ENCODE data around the gene GRM4. TPM values are rescaled to one million over a fixed set of nuclear protein-coding genes. Genes with fewer than 3 reads are reported as not detected.

GRM4 gene
- total RNA-seq, 2 donors from 2014 or later = not detected

DNA sequence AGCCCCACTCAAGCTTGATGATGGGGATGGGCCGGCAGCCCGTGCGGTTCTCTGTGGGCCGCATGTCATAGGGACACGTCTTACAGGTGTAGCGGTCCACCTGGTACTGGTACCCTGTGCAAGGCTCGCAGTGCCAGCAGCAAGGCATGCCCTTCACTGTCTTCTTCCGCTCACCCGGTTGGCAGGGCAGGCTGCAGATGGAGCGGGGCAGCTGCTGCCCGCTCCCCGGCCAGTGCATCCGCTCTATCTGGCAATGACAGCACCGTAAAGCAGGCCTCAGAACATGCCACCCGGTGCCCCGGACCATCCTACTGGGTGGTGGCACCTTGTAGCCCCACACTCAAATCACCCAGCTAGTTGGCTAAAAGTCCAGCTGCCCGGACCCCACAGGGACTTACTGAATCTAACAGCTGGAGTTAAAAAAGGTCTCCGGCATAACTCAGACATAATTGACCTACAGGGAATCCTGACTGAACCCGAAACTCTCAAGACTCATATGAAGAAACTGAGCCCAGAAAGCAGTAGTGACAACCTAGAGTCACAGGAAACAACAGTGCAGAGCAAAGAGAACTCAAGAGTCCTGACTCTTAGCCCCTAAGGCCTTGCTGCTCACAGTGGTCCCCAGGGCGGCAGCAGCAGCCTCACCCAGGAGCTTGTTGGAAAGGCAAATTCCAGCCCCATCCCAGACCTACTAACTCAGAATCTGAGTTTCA is 109.4 kb downstream of the GRM4 start:
- Histone ChIP-seq H3K4me1 (ENCODE audit: control insufficient read depth in 1 of 2, low read depth in 2 of 2) (no peaks in the 10 kb centered on the region), H3K36me3 (no peaks in the 10 kb centered on the region), H3K9me3 (no peaks in the 10 kb centered on the region), H3K27me3 (replicated peaks; ENCODE audit: insufficient read depth) (no peaks in the 10 kb centered on the region), H3K27ac (no peak overlapping the region), H3K4me3 (no peak overlapping the region)
- no peak for DNase-seq (ENCODE audit: low spot score)
- TF ChIP-seq, protein P1, sequence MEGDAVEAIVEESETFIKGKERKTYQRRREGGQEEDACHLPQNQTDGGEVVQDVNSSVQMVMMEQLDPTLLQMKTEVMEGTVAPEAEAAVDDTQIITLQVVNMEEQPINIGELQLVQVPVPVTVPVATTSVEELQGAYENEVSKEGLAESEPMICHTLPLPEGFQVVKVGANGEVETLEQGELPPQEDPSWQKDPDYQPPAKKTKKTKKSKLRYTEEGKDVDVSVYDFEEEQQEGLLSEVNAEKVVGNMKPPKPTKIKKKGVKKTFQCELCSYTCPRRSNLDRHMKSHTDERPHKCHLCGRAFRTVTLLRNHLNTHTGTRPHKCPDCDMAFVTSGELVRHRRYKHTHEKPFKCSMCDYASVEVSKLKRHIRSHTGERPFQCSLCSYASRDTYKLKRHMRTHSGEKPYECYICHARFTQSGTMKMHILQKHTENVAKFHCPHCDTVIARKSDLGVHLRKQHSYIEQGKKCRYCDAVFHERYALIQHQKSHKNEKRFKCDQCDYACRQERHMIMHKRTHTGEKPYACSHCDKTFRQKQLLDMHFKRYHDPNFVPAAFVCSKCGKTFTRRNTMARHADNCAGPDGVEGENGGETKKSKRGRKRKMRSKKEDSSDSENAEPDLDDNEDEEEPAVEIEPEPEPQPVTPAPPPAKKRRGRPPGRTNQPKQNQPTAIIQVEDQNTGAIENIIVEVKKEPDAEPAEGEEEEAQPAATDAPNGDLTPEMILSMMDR (IDR thresholded peaks at IDR 0.05) = no peak
- ATAC-seq (ENCODE audit: insufficient number of reproducible peaks, low FRiP score, low read depth) = no peak

DNA sequence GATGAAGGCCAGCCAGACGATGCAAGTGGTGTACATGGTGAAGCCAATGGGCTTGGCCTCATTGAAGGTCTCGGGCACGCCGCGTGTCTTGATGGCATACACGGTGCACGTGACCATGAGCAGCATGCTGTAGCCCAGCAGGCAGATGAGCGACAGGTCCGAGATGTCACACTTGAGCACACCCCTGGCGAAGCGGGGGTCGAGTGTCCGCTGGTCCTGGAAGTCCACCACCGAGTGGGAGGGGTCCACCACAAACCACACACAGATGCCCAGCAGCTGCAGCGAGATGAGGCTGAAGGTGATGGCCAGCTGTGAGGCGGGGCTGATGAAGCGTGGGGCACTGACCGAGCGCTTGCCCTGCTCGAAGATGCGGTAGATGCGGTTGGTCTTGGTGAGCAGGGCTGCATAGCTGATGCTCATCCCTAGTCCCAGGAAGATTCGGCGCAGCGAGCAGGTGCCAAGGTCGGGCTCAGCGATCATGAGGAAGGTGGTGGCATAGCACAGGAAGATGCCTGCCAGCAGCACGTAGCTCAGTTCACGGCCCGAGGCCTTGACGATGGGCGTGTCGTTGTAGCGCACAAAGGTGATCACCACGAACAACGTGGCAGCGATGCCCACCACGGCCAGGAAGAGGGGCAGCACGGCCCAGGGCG is 110.1 kb downstream of the GRM4 start:
- ATAC-seq (ENCODE audit: insufficient number of reproducible peaks, low FRiP score, low read depth) = no peak
- DNase-seq (ENCODE audit: low spot score) = no peak
- TF ChIP-seq, protein P1 (IDR thresholded peaks at IDR 0.05) = no peak

DNA sequence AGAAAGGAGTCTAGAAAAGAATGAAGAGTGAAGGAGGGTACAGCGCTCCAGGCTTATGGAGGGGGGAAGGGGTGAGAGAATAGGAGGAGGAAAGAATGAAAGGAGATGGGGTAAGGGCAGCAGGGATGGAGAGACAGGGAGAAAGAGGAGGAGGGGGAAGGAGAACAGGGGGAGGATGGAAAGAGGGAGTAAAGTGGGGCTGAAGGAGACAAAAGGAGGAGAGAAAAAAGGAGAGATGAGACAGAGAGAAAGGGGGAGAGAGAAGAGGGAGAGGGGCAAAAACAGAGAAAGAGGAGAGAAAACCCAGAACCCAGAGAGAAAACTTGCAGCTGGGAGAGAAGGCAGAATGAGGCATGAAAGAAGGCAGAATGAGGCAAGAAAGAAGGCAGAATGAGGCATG is 110.7 kb downstream of the GRM4 start:
- Histone ChIP-seq H3K4me3 (no peak overlapping the region), H3K27me3 (replicated peaks; ENCODE audit: insufficient read depth) (no peaks in the 10 kb centered on the region), H3K9me3 (no peaks in the 10 kb centered on the region), H3K4me1 (ENCODE audit: control insufficient read depth in 1 of 2, low read depth in 2 of 2) (no peaks in the 10 kb centered on the region), H3K27ac (no peak overlapping the region), H3K36me3 (no peaks in the 10 kb centered on the region)
- DNase-seq (ENCODE audit: low spot score) = no peak
- ATAC-seq (ENCODE audit: insufficient number of reproducible peaks, low FRiP score, low read depth) = no peak
- TF ChIP-seq, protein P1 (IDR thresholded peaks at IDR 0.05) = no peak

More for the DNA sequence above, 110.1 kb downstream of the GRM4 start:
- Histone ChIP-seq H3K4me1 (ENCODE audit: control insufficient read depth in 1 of 2, low read depth in 2 of 2) (no peaks in the 10 kb centered on the region), H3K27me3 (replicated peaks; ENCODE audit: insufficient read depth) (no peaks in the 10 kb centered on the region), H3K36me3 (no peaks in the 10 kb centered on the region), H3K9me3 (no peaks in the 10 kb centered on the region), H3K4me3 (no peak overlapping the region), H3K27ac (no peak overlapping the region)

DNA sequence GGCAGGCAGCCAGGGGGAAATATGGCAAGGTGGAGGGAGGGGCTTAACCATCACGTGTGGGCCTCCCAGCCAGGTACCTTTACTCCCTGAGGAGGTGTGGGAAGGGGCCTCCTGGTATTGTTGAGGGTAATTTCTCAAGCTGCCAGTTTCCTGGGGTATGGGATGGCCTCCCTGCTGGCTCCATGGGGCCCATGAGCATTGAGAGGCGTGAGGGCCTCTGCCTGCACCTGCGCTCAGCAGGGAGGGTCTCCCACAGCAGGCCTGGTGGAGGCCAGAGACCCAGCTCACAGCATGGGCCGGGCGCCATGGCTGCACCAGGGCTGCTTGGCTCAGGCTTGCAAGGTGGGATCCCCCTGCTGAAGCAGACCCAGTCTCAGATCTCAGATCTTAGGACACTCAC is 113.0 kb downstream of the GRM4 start:
- Histone ChIP-seq H3K36me3 (no peaks in the 10 kb centered on the region), H3K27me3 (replicated peaks; ENCODE audit: insufficient read depth) (no peaks in the 10 kb centered on the region), H3K4me3 (no peak overlapping the region), H3K4me1 (ENCODE audit: control insufficient read depth in 1 of 2, low read depth in 2 of 2) (no peaks in the 10 kb centered on the region), H3K27ac (no peak overlapping the region), H3K9me3 (no peaks in the 10 kb centered on the region)
- TF ChIP-seq, protein P1 (IDR thresholded peaks at IDR 0.05) = no peak
- ATAC-seq (ENCODE audit: insufficient number of reproducible peaks, low FRiP score, low read depth) = no peak
- DNase-seq (ENCODE audit: low spot score) = no peak

DNA sequence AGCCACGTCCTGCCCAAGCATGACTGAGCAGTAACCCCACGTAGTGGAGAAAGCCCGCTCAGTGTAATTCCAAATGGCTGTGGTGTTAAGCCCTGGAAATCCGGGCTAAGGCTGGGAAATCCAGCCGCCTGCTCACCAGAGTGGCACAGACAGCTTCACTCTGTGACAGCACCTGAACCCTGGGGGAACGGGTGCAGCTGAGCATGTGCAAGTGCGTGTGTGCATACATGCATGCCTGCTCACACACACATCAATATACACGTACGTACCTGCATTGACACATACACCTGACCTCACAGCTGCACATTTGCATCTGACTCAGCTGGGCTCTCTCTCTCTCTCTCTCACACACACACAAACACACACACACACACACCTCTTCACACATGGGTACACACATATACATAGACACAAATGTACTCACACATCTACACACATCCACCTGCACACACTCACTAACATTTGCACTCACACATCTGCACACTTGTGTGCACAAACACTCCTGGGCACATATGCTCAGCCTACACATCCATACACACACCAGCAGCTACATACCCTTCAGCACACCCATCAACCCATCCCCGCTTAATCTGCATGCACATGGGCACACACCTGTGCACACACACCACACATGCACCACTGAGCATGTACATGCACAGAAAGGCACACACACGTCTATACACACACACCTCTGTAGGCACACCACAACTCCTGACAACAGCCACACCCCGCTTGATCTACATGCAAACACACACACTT is 114.1 kb downstream of the GRM4 start:
- no peak for DNase-seq (ENCODE audit: low spot score)
- Histone ChIP-seq H3K36me3 (no peaks in the 10 kb centered on the region), H3K27me3 (replicated peaks; ENCODE audit: insufficient read depth) (no peaks in the 10 kb centered on the region), H3K27ac (no peak overlapping the region), H3K4me3 (no peak overlapping the region), H3K4me1 (ENCODE audit: control insufficient read depth in 1 of 2, low read depth in 2 of 2) (no peaks in the 10 kb centered on the region), H3K9me3 (no peaks in the 10 kb centered on the region)
- TF ChIP-seq, protein P1 (IDR thresholded peaks at IDR 0.05) = no peak
- ATAC-seq (ENCODE audit: insufficient number of reproducible peaks, low FRiP score, low read depth) = no peak

All from thoracic aorta (tissue), 2 donors.